Vagina (tissue), 2 donors: ENCODE results near the gene UAP1. TPM values are rescaled to one million over a fixed set of nuclear protein-coding genes. Genes with fewer than 3 reads are reported as not detected.
"Not testable (repeated sequence)": the region's sequence is repeated elsewhere in the genome, so short reads cannot be mapped to it uniquely, and the experiment has no call there.

Experiments
- DNase-seq, 2 donors: peaks; one replicate each; pipeline ENCODE4 v3.0.0-alpha.2; 2017; ENCODE audit errors: extremely low spot score in 2 of 2
- H3K27ac ChIP-seq: fragments of 200-600 bp; sonication (generic); one replicate; pipeline ENCODE4 v1.5.1; 2019
- H3K27me3 ChIP-seq: fragments of 200-600 bp; sonication (generic); one replicate; pipeline ENCODE4 v1.5.1; 2019
- H3K36me3 ChIP-seq, 2 donors: fragments of 200-600 bp; sonication (generic); one replicate each; pipeline ENCODE4 v1.5.1; 2017 to 2019
- H3K4me1 ChIP-seq: fragments of 200-600 bp; sonication (generic); one replicate; pipeline ENCODE4 v1.5.1; 2019
- H3K4me3 ChIP-seq, 2 donors: fragments of 200-600 bp; sonication (generic); 1 replicate in 1 of 2; 2 replicates in 1 of 2; pipeline ENCODE4 v1.5.1; 2016 to 2019
- H3K9me3 ChIP-seq: fragments of 200-600 bp; sonication (generic); one replicate; pipeline ENCODE4 v1.5.1; 2019
- POLR2A ChIP-seq, 2 donors: fragments of 450-650 bp; IDR thresholded peaks; one replicate each; pipeline ENCODE4 v1.6.1; 2017; ENCODE audit warnings: antibody characterized with exemption in 2 of 2, mild to moderate bottlenecking in 2 of 2, moderate library complexity in 2 of 2
- POLR2AphosphoS5 ChIP-seq, 2 donors: sonication (generic); formaldehyde crosslinking; IDR thresholded peaks; one replicate each; pipeline ENCODE4 v1.9.0; 2017; ENCODE audit warnings: antibody characterized with exemption in 2 of 2, mild to moderate bottlenecking in 2 of 2, low read depth in 1 of 2; ENCODE audit not compliant: insufficient read depth in 1 of 2
- intact Hi-C: fragments of 100-400 bp; cut with DNase I; formaldehyde crosslinking; loops from one replicate; pipeline ENCODE4 v1.15.1; 2023
- total RNA-seq: library from RNA; depleted of rRNA; stranded (reverse); fragments of >200 nt; gene quantifications from one replicate; pipeline ENCODE4 v1.2.3, GENCODE V29; 2016
- TF ChIP-seq, protein P1 (sequence below), 3 experiments: fragments of 450-650 bp in 2 of 3; fragments of 200-600 bp in 1 of 3; sonication (generic) in 1 of 3; IDR thresholded peaks; one replicate each; pipeline ENCODE4 v1.5.1; 2017 to 2019; ENCODE audit warnings: antibody characterized with exemption in 3 of 3, mild to moderate bottlenecking in 2 of 3, moderate library complexity in 2 of 3

Gene UAP1
- total RNA-seq, 1 donor from 2014 or later: 118 TPM

DNA sequence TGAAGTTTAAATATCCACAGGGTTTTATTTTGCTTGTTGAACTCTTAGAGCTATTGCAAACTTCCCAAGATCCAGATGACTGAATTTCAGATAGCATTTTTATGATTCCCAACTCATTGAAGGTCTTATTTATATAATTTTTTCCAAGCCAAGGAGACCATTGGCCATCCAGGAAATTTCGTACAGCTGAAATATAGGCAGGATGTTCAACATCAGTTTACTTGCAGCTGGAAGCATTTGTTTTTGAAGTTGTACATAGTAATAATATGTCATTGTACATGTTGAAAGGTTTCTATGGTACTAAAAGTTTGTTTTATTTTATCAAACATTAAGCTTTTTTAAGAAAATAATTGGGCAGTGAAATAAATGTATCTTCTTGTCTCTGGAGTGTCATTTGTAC lies 37.9 kb downstream of the UAP1 start:
- DNase-seq: no peak
- TF ChIP-seq POLR2AphosphoS5 (IDR thresholded peaks at IDR 0.05; ENCODE audit: insufficient read depth in 1 of 2, low read depth in 1 of 2): no peak
- TF ChIP-seq, protein P1, sequence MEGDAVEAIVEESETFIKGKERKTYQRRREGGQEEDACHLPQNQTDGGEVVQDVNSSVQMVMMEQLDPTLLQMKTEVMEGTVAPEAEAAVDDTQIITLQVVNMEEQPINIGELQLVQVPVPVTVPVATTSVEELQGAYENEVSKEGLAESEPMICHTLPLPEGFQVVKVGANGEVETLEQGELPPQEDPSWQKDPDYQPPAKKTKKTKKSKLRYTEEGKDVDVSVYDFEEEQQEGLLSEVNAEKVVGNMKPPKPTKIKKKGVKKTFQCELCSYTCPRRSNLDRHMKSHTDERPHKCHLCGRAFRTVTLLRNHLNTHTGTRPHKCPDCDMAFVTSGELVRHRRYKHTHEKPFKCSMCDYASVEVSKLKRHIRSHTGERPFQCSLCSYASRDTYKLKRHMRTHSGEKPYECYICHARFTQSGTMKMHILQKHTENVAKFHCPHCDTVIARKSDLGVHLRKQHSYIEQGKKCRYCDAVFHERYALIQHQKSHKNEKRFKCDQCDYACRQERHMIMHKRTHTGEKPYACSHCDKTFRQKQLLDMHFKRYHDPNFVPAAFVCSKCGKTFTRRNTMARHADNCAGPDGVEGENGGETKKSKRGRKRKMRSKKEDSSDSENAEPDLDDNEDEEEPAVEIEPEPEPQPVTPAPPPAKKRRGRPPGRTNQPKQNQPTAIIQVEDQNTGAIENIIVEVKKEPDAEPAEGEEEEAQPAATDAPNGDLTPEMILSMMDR (IDR thresholded peaks at IDR 0.05): no peak
- no peak for TF ChIP-seq POLR2A (IDR thresholded peaks at IDR 0.05)
- H3K27ac ChIP-seq: no peak overlapping the region
- intact Hi-C loops: no loop called here
- no peak overlapping the region for H3K4me3 ChIP-seq
- H3K27me3 ChIP-seq: no peaks in the 10 kb centered on the region
- H3K4me1 ChIP-seq: no peaks in the 10 kb centered on the region
- peaks cover 0 to 23% of the 10 kb centered on the region in 2 donors for H3K36me3 ChIP-seq
- no peaks in the 10 kb centered on the region for H3K9me3 ChIP-seq

DNA sequence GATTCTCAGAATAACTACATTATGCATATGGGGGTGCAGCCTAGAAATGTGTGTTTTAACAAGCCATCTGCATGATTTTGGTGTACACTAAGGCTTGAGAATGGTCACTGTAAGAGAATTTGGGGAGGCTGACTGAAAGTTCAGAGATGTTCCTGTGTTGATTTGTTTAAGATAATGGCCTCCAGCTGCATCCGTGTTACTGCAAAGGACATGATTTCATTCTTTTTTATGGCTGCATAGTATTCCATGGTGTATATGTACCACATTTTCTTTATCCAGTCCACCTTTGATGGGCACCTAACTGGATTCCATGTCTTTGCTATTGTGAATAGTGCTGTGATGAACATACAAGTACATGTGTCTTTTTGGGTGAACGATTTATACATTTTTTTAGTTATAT lies 41.6 kb downstream of the UAP1 start:
- DNase-seq, H3K27me3 ChIP-seq, intact Hi-C loops, H3K4me3 ChIP-seq, H3K27ac ChIP-seq, H3K36me3 ChIP-seq, H3K4me1 ChIP-seq, H3K9me3 ChIP-seq: not testable (repeated sequence)

DNA sequence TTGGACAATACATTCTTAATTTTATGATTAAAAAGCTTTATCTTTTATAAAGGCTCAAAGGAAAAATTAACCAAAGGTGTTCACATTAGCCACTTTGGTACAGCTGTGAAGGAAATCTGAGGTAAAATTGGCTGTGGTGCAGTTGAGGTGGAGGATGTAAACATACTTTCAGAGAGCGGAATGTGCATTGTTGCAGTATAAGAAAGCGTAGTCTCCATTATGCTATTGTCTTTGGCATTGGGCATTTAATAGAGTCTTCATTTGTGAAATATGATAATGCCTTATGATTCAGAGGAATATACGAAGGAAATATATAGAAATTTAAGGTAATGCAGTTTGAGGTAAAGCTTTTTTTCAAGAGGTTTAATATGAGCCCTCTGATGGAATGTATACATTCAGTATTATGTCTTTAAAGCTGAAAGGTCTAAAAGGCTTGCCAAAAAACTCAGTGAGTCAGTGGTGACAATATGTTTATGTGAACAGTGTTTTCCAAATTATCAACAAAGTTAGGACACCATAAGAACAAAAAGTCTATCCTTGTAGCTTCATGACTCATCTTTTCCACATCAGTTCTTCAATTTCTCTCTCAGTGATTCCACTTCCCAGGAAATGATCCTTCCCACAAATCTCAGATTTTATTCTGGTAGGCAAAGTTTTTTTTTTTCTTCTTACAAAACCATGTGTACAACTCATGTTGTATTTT lies 43.9 kb downstream of the UAP1 start:
- Histone ChIP-seq H3K27ac (peak overlapping the region; percentile 54), H3K36me3 (no peaks in the 10 kb centered on the region), H3K9me3 (no peaks in the 10 kb centered on the region), H3K27me3 (no peaks in the 10 kb centered on the region), H3K4me1 (no peaks in the 10 kb centered on the region), H3K4me3 (no peak overlapping the region)
- TF ChIP-seq POLR2AphosphoS5 (IDR thresholded peaks at IDR 0.05; ENCODE audit: insufficient read depth in 1 of 2, low read depth in 1 of 2) (peak in 1 of 2 donors; percentile 82), POLR2A (IDR thresholded peaks at IDR 0.05) (no peak)
- TF ChIP-seq, protein P1 (IDR thresholded peaks at IDR 0.05): no peak
- no peak for DNase-seq
- intact Hi-C loops: no loop called here

DNA sequence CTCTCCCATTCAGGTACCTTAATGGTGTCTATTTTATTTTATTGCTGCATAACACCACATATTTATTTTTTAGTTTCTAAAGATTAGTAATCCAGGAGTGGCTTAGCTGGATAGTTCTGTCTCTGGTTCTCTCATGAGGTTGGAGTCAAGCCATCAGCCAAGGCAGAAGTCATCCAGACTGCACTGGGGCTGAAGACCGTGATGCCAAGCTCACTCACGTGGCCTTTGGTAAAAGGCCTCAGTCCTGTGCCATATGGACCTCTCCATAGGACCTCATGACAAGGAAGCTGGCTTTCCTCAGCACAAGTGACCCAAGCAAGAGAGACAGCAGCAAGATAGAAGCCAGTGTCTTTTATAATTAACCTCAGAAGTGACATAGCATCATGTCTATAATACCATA lies 47.8 kb downstream of the UAP1 start:
- no peak for DNase-seq
- Histone ChIP-seq H3K4me3 (no peak overlapping the region), H3K9me3 (no peaks in the 10 kb centered on the region), H3K36me3 (no peaks in the 10 kb centered on the region), H3K27me3 (no peaks in the 10 kb centered on the region), H3K4me1 (no peaks in the 10 kb centered on the region), H3K27ac (no peak overlapping the region)
- intact Hi-C loops: no loop called here
- TF ChIP-seq POLR2A (IDR thresholded peaks at IDR 0.05): no peak
- TF ChIP-seq POLR2AphosphoS5 (IDR thresholded peaks at IDR 0.05; ENCODE audit: insufficient read depth in 1 of 2, low read depth in 1 of 2): no peak
- TF ChIP-seq, protein P1 (IDR thresholded peaks at IDR 0.05): no peak

DNA sequence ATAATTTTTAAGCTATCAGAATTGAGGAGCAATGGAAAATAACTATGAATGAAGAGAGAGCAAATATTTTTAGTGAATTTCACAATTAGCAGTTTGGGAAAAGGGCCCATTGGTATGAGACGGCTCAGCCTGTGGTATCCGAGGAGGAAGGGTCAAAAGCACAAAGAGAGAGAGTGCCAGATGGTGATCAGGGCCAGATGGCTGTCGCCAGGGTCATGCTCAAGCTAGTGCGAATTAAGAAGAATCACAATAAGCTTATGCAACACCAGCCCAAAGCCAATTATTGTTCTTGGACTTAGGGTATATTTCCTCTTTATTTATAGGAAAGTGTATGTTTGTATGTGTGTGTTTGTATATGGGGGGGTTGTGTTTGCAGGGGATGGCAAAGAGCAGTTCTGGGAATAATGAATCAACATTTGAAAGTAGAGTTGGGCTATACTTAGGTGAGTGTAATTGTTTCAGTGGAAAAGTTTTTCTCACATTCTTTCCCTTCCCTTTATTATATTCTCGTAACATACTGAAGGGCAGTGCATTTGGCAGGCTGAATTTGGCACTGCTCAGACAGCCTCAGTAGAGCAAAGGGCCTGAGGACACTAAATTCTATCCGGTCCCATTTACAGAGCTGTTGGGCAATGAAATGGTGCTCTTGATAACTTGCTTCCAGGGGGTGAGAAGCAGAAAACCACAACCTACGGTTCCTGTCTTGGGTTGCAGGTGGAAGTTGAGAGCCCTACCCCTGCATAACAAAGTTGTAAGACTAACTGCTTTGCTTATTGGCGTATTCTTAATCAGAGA lies 51.3 kb downstream of the UAP1 start:
- H3K27me3 ChIP-seq: no peaks in the 10 kb centered on the region
- no peaks in the 10 kb centered on the region for H3K36me3 ChIP-seq
- H3K9me3 ChIP-seq: peaks cover 5% of the 10 kb centered on the region
- peak in 1 of 2 donors; percentile 88 for DNase-seq
- H3K27ac ChIP-seq: peak overlapping the region; percentile 62
- TF ChIP-seq, protein P1 (IDR thresholded peaks at IDR 0.05): no peak
- TF ChIP-seq POLR2A (IDR thresholded peaks at IDR 0.05) (no peak), POLR2AphosphoS5 (IDR thresholded peaks at IDR 0.05; ENCODE audit: insufficient read depth in 1 of 2, low read depth in 1 of 2) (no peak)
- intact Hi-C loops: loop anchor here (2.0 kb wide), 1 partner anchor 52 kb away; the partner anchor contains the start of gene UAP1
- no peak overlapping the region for H3K4me3 ChIP-seq
- no peaks in the 10 kb centered on the region for H3K4me1 ChIP-seq
